Stimulated activated CD4-positive, alpha-beta T cell treated with anti-CD3 and anti-CD28 coated beads, Interleukin-2, amount 100 ng/mL, for 4 hours (primary cell): ENCODE results near the gene FAT1.

Experiments
- DNase-seq: peaks from one replicate; pipeline ENCODE4 v3.0.0-alpha.2; 2020; ENCODE audit warnings: low read depth

Gene FAT1

GRCh38 chr4:186755550-186756519, 32.2 kb upstream of the FAT1 start:
- no peak for DNase-seq

- no peak for DNase-seq
Measured at GRCh38 chr4:186754976-186755375, 31.3 kb upstream of the FAT1 start.

GRCh38 chr4:186752325-186752724, 28.7 kb upstream of the FAT1 start:
- no peak for DNase-seq

- no peak for DNase-seq
Measured at GRCh38 chr4:186749611-186750281, 26.1 kb upstream of the FAT1 start.

- no peak for DNase-seq
Measured at GRCh38 chr4:186746581-186746980, 22.9 kb upstream of the FAT1 start.

- no peak for DNase-seq
Measured at GRCh38 chr4:186743261-186743660, 19.6 kb upstream of the FAT1 start.

GRCh38 chr4:186740822-186741221, 17.2 kb upstream of the FAT1 start:
- DNase-seq: no peak

GRCh38 chr4:186739802-186740434, 16.3 kb upstream of the FAT1 start:
- DNase-seq: no peak

GRCh38 chr4:186739317-186739716, 15.7 kb upstream of the FAT1 start:
- no peak for DNase-seq

GRCh38 chr4:186738421-186738820, 14.8 kb upstream of the FAT1 start:
- DNase-seq: no peak

- no peak for DNase-seq
Measured at GRCh38 chr4:186737427-186737826, 13.8 kb upstream of the FAT1 start.

- no peak for DNase-seq
Measured at GRCh38 chr4:186736466-186736865, 12.8 kb upstream of the FAT1 start.

GRCh38 chr4:186734251-186734650, 10.6 kb upstream of the FAT1 start:
- DNase-seq: no peak

GRCh38 chr4:186733778-186734177, 10.1 kb upstream of the FAT1 start:
- DNase-seq: no peak

GRCh38 chr4:186730621-186731020, 7.0 kb upstream of the FAT1 start:
- DNase-seq: no peak

- no peak for DNase-seq
Measured at GRCh38 chr4:186729856-186730255, 6.2 kb upstream of the FAT1 start.

GRCh38 chr4:186728631-186729271, 5.1 kb upstream of the FAT1 start:
- no peak for DNase-seq

- no peak for DNase-seq
Measured at GRCh38 chr4:186727977-186728519, 4.4 kb upstream of the FAT1 start.

- no peak for DNase-seq
Measured at GRCh38 chr4:186727169-186727976, 3.7 kb upstream of the FAT1 start.

GRCh38 chr4:186726426-186727168, 2.9 kb upstream of the FAT1 start:
- no peak for DNase-seq
